ENCODE measurements around the gene LCP2. TPM values are rescaled to one million over a fixed set of nuclear protein-coding genes. Genes with fewer than 3 reads are reported as not detected.
A peak's percentile ranks its signal among the peaks of the same experiment; 100 is the strongest.

The LCP2 gene
- total RNA-seq, 1 donor from 2014 or later: 0.11 TPM

DNA sequence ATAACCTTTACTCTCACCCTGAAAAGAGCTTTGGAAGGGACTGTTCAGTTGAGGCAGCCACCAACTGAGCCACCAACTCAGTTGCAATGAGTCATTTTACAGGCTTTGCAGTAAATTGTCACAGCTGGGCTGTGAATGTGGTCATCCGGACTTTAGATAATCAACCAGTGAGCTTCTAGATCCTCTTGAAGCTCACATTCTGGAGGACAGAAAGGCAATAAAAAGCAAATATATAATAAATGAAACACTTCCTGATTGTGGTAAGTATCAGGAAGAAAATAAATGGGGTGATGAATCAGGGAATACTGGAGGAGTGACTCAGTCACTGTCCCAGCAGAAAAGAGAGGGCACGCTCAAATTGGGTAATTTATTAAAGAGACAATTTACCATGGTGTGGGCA, 78.0 kb downstream of the LCP2 start:
- DNase-seq (ENCODE audit: low read depth): peak; percentile 34

DNA sequence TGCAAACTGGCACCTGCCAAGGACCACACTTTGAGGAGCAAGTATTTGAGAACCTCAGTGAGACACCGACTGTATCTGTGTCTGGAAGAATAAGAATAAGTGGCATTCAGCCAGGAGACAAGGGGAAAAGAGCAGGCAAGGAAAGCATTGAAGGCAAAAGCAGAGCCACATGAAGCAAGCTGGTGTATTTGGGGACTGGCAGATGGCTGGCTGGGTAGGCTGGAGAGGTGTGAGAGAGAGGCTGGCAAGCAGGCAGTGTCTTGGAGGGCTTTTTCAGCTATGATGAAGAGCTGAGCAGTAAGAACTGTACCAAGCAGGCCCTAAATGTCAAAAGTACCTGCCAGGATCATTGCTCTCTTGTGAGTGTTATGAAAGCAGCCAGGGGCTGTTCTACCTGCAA, 78.9 kb downstream of the LCP2 start:
- no peak for DNase-seq (ENCODE audit: low read depth)

DNA sequence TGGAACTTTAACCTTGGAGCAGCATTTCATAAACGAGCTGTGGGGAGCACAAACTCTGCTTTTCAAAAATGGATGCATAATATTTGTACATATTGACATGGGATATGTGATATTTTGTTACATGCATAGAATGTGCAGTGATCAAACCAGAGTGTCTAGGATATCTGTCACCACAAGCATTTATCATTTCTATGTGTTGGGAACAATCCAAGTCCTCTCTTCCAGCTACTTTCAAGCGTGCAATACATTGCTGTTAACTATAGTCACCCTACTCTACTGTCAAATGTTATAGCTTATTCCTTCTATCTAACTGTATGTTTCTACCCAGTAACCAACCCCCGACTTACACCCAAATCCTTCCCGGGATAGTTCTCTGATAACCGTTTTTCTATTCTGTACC, 79.7 kb downstream of the LCP2 start:
- no peak for DNase-seq (ENCODE audit: low read depth)

DNA sequence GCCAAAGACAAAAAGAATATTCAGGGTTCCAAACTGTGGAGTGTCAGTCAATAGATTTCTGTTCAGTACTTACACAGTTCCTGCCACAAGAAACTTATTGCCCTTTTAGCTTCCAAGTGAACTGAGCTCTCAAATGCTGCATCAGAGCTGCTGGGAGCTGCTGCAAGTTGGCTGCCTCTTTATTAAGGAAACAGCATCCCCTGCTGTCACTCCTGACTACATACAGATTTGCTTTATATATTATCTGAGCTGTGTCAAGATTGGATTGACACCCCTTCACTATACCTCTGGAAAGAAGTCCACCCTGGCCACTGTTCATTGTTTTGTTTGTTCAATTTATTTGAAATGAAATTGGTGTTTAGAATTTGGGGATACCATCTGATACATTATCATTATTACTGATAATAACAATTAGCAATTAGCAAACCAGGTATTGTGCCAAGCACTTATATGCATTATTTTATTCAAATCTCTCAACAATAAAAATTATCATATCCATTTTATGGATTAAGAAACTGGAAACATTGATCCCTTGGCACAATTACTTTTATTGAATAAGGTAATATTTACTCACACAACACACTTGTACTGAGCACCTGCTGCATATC, 81.2 kb downstream of the LCP2 start:
- DNase-seq (ENCODE audit: low read depth): peak; percentile 30

DNA sequence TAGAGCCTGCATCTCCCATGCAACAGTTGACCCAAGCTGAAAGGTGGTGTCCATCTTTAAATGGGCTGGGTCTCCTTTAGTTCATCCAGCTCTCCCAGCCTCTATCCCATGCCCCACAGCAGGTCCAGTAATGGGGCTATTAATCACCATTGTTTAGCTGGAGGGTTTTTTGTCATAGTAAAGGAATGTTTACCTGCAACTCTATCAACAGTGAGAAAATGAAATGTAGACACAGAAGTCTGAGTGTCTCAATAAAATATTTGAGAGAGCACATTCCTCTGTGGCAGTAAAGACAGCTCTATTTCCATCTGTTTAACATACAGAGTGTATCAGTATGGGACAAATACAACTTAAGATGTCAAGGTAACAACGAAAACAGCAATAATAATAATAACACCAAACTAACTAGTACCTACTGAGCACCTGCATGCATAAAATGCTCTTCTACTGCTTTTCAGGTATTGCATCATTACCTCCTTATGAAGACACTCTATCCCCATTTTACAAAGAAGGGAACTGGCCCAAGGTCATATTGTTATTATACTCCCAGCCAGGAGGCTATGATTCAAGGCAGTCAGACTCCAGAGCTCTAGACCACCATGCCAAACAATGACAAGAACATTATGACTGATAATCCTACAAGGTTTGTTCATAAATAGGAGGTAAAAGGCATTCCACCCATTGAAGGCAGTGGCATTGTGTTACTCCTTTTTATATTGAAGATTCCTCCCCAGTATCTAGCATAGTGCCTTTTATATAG, 85.8 kb downstream of the LCP2 start:
- DNase-seq (ENCODE audit: low read depth): no peak

DNA sequence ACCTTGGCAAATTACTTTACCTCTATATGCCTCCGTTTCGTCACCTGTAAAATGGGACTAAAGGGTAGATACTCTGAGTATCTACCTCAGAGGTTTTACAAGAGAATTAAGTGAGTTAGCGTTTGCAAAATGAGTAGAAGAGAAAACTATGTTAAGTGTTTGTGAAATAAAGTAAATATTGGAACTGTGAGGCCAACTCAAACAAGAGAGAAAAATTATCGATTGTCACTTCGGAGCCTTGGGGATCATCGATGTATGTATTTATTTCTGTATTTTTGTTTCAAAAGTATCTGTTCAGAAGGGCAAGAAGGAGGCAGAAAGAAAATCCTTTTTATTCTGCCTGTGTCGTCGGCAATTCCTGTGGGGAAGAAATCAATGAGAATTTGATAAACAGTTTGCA, 90.6 kb downstream of the LCP2 start:
- no peak for DNase-seq (ENCODE audit: low read depth)

DNA sequence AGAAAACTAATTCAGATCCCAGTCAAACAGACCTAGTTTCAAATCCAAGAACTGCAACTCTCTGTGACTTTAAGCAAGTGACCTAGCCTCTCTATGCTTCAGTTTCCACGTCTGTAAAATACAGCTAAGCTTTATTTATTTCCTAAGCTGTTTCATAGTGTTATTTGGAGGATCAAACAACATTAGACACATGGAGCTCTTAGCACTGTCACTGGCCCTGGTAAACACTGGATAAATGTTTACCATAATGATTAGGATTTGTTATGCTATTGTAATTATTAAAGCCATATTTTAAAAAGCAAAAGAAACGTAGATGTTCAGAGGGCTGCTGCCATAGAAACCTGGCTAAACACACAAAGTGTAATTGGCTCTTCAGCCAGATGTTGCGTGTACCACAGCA, 91.4 kb downstream of the LCP2 start:
- DNase-seq (ENCODE audit: low read depth): no peak

DNA sequence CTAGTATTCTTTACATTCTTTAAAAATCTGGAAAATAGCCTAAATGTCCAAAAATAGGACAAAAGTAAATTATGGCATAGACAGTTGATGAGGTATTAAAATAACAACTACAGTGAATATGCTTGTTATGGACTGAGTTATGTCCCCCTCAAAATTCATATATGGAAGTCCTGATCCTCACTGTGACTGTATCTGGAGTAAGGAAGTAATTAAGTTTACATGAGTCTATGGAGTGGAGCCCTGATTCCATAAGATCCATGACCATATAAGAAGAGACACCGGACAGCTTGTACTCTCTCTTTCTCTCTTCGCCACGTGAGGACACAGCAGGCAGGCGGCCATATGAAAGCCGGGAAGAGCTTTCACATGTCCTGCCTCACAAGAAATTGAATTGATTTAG, 93.4 kb downstream of the LCP2 start:
- DNase-seq (ENCODE audit: low read depth): no peak

DNA sequence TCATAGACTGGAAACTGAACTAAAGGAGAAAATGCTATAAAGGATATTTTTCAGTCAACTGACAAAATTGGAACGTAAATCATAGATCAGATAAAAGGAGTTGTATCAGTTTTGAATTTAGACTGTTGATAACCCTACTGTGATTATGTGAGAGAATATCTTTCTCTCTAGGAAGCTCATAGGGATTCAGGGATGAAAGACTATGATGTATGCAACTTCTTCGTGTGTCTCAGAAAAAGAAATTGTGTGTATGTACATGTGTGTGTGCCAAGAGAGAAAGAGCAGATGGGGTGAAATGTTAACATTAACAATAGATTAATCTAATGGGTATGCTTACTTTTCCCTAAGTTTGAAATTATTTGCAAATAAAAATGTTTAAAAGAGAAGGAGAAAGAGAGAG, 95.5 kb downstream of the LCP2 start:
- no peak for DNase-seq (ENCODE audit: low read depth)

DNA sequence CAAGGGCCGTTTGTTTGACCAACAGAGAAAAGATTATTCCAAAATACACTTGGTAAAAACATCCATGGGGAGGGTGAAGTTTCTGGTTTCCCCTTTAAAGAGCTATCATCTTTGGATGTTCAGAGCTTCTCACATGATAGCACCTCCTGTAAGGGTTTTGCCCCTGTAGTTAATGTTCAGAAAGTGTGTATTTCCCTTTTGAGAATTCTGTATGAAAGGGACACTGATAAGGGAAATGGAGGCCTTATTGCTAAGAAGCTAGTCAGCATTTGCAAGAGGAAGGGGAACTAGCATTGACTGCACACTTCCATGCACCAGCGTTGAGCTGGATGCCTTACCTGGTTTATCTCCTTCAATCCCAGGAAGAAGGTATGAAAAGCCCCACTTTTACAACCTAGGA, 96.3 kb downstream of the LCP2 start:
- DNase-seq (ENCODE audit: low read depth): no peak

DNA sequence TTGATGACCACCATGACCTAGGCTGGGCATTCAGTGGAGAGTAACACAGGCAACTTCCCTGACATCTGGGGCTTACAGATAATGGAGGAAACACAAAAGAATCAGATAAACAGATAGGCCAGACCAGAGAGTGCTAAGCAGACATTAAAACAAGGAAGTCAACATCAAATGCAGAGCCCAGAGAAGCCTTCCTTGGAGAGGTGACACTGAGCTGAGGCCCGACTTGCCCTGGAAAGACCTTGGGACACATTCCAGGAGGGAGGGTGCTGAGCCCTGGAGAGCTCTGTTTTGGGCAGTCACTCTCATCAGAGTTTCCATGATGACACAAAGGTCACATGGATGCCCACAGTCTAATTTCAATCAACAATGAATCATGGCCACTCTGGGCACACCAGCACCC, 96.7 kb downstream of the LCP2 start:
- DNase-seq (ENCODE audit: low read depth): no peak

Other genes starting within 250 kb of the LCP2 start
- not detected in 2 replicates for gene FOXI1, start 191.9 kb downstream of the LCP2 start, total RNA-seq
- gene C5orf58, start 64.8 kb downstream of the LCP2 start, total RNA-seq: not detected in 2 replicates
- not detected in 2 replicates for gene KCNMB1, start 91.6 kb upstream of the LCP2 start, total RNA-seq
- 0.10 TPM in 1 of 2 replicates, not detected in the other for gene KCNIP1, start 206.2 kb upstream of the LCP2 start, total RNA-seq

Data from myocyte (in vitro differentiated cells).